ENCODE data around the gene BBS9. TPM values are rescaled to one million over a fixed set of nuclear protein-coding genes. Genes with fewer than 3 reads are reported as not detected.

Gene BBS9
- total and polyA plus RNA-seq, 2 of the 4 experiments (the other 2 are of a cell fraction) = 7.9 to 9.5 TPM

DNA sequence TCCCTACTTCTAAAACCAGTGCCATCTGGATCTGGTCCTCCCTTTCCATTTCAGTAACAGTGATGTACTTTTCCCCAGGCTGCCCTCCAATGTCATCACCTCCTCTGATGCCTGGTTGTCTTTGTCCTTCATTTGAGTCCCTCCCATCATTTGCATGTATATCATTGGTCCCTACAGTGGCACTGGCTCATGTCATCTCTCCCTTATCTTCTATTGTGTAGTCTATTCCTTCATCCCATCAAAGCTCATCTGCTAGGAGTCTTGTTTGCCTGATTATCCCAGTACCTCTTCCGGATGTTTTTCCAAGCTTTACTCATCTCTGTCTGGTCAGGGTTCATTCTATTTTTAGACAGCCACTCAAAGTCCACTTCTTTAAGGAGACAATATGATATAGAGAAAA is 483.1 kb downstream of the BBS9 start:
- H2BK5ac ChIP-seq (ENCODE audit: low read depth, low read length, poor library complexity, severe bottlenecking) = no peak overlapping the region
- no peak overlapping the region for H4K5ac ChIP-seq (ENCODE audit: low read depth, low read length)
- DNase-seq = no peak
- H3K18ac ChIP-seq (ENCODE audit: low read depth, low read length) = no peak overlapping the region
- no peaks in the 10 kb centered on the region for H3K79me1 ChIP-seq (ENCODE audit: low read depth in 1 of 2, low read length in 2 of 2)
- WGBS, 2 experiments (ENCODE audit: extremely low coverage in 2 of 2, insufficient read length in 1 of 2) = no CpG with 5 or more reads among the region's 1 CpG
- no peaks in the 10 kb centered on the region for H3K27me3 ChIP-seq (ENCODE audit: control insufficient read depth, insufficient read depth, low read length)
- no peak overlapping the region for H4K8ac ChIP-seq (ENCODE audit: low read depth in 2 of 2, low read length in 2 of 2)
- intact Hi-C loops (cut with micrococcal nuclease) = no loop called here
- H3K14ac ChIP-seq (replicated peaks; ENCODE audit: low read depth, low read length) = 0 out of 2 replicates have a peak overlapping the region, but pooled peaks have one; percentile 37
- H3K9ac ChIP-seq (ENCODE audit: low read depth, low read length) = no peak overlapping the region
- H2BK120ac ChIP-seq (ENCODE audit: low read depth, low read length) = no peak overlapping the region
- H2BK20ac ChIP-seq (ENCODE audit: low read depth, low read length) = no peak overlapping the region
- in situ Hi-C loops (cut with MboI; ENCODE audit: low sequenced_read_pairs) = no loop called here
- TF ChIP-seq MAZ (IDR thresholded peaks at IDR 0.05; ENCODE audit: borderline replicate concordance, low read depth, low read length) = no peak
- no peak for TF ChIP-seq SMC3 (IDR thresholded peaks at IDR 0.05; ENCODE audit: low read depth, low read length)
- TF ChIP-seq CEBPB (IDR thresholded peaks at IDR 0.05; ENCODE audit: low read depth, low read length) = no peak
- TF ChIP-seq RFX5 (IDR thresholded peaks at IDR 0.05; ENCODE audit: low read depth, low read length) = no peak
- TF ChIP-seq CHD1 (IDR thresholded peaks at IDR 0.05; ENCODE audit: low read depth, low read length) = no peak
- TF ChIP-seq MAFK (IDR thresholded peaks at IDR 0.05; ENCODE audit: low read depth, low read length) = no peak
- TF ChIP-seq, protein P1, sequence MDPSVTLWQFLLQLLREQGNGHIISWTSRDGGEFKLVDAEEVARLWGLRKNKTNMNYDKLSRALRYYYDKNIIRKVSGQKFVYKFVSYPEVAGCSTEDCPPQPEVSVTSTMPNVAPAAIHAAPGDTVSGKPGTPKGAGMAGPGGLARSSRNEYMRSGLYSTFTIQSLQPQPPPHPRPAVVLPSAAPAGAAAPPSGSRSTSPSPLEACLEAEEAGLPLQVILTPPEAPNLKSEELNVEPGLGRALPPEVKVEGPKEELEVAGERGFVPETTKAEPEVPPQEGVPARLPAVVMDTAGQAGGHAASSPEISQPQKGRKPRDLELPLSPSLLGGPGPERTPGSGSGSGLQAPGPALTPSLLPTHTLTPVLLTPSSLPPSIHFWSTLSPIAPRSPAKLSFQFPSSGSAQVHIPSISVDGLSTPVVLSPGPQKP (IDR thresholded peaks at IDR 0.05; ENCODE audit: borderline replicate concordance, low read depth, low read length) = no peak
- TF ChIP-seq MXI1 (IDR thresholded peaks at IDR 0.05; ENCODE audit: borderline replicate concordance, low read depth, low read length) = no peak
- TF ChIP-seq, protein P2, sequence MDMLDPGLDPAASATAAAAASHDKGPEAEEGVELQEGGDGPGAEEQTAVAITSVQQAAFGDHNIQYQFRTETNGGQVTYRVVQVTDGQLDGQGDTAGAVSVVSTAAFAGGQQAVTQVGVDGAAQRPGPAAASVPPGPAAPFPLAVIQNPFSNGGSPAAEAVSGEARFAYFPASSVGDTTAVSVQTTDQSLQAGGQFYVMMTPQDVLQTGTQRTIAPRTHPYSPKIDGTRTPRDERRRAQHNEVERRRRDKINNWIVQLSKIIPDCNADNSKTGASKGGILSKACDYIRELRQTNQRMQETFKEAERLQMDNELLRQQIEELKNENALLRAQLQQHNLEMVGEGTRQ (IDR thresholded peaks at IDR 0.05; ENCODE audit: low read depth, low read length) = no peak
- no peak for TF ChIP-seq POLR2A (IDR thresholded peaks at IDR 0.05; ENCODE audit: low read depth, low read length)
- TF ChIP-seq, protein P3, sequence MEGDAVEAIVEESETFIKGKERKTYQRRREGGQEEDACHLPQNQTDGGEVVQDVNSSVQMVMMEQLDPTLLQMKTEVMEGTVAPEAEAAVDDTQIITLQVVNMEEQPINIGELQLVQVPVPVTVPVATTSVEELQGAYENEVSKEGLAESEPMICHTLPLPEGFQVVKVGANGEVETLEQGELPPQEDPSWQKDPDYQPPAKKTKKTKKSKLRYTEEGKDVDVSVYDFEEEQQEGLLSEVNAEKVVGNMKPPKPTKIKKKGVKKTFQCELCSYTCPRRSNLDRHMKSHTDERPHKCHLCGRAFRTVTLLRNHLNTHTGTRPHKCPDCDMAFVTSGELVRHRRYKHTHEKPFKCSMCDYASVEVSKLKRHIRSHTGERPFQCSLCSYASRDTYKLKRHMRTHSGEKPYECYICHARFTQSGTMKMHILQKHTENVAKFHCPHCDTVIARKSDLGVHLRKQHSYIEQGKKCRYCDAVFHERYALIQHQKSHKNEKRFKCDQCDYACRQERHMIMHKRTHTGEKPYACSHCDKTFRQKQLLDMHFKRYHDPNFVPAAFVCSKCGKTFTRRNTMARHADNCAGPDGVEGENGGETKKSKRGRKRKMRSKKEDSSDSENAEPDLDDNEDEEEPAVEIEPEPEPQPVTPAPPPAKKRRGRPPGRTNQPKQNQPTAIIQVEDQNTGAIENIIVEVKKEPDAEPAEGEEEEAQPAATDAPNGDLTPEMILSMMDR (conservative IDR thresholded peaks at IDR 0.05; ENCODE audit: low read depth, low read length) = no peak
- no peak for TF ChIP-seq NFE2L2 (IDR thresholded peaks at IDR 0.05; ENCODE audit: low read depth, low read length)
- no peak for TF ChIP-seq RAD21 (IDR thresholded peaks at IDR 0.05; ENCODE audit: low read length)
- TF ChIP-seq FOS (IDR thresholded peaks at IDR 0.05; ENCODE audit: low read depth, low read length) = no peak
- no peak for TF ChIP-seq BHLHE40 (IDR thresholded peaks at IDR 0.05; ENCODE audit: low read depth, low read length)
- no peak for TF ChIP-seq RCOR1 (IDR thresholded peaks at IDR 0.05; ENCODE audit: insufficient replicate concordance, low read length)
- H3K36me3 ChIP-seq (ENCODE audit: control insufficient read depth, insufficient read depth, low read length) = no peaks in the 10 kb centered on the region
- no peak overlapping the region for H3K27ac ChIP-seq (ENCODE audit: insufficient read depth, low read length)
- CTCF ChIA-PET = no interaction called here
- no peak overlapping the region for H3K56ac ChIP-seq (ENCODE audit: extremely low read depth, insufficient read depth, low read length)
- H2AK5ac ChIP-seq (ENCODE audit: low read depth, low read length) = no peak overlapping the region
- H3K4ac ChIP-seq (ENCODE audit: low read depth, low read length) = no peak overlapping the region
- BruUV-seq (replicated peaks) = no TSS peak
- H3K4me1 ChIP-seq (ENCODE audit: control insufficient read depth, insufficient read depth, low read length) = peaks cover 4% of the 10 kb centered on the region
- no peak for ATAC-seq (ENCODE audit: low read depth)
- POLR2A ChIA-PET (ENCODE audit: unreplicated experiment) = no interaction called here
- no peak overlapping the region for H4K91ac ChIP-seq (ENCODE audit: insufficient read depth, low read depth, low read length)
- no peak overlapping the region for H2AFZ ChIP-seq (replicated peaks; ENCODE audit: low read length, poor library complexity)
- no peaks in the 10 kb centered on the region for H3K9me3 ChIP-seq (ENCODE audit: control insufficient read depth, insufficient read depth, low read length)
- H2BK15ac ChIP-seq (ENCODE audit: low read depth, low read length) = no peak overlapping the region
- no peak overlapping the region for H2AK9ac ChIP-seq (replicated peaks; ENCODE audit: low read depth, low read length, poor library complexity)
- no peak overlapping the region for H3K4me2 ChIP-seq (ENCODE audit: low read depth, low read length)
- no peaks in the 10 kb centered on the region for H4K20me1 ChIP-seq (ENCODE audit: insufficient read depth, low read length)
- no peak overlapping the region for H3K4me3 ChIP-seq (ENCODE audit: insufficient read depth, low read depth, low read length)
- peak overlapping the region; percentile 8; the same call in 1 of the 2 replicates for H3K23ac ChIP-seq (ENCODE audit: low read depth, low read length)
- no peaks in the 10 kb centered on the region for H3K9me1 ChIP-seq (ENCODE audit: insufficient read depth, low read length)
- dilution Hi-C loops (cut with HindIII; ENCODE audit: low sequenced_read_pairs, unreplicated experiment) = no loop called here
